Thoracic aorta (tissue), 2 donors: ENCODE data around the gene GPX1. TPM values are rescaled to one million over a fixed set of nuclear protein-coding genes. Genes with fewer than 3 reads are reported as not detected.
"Not testable (repeated sequence)": the region's sequence is repeated elsewhere in the genome, so short reads cannot be mapped to it uniquely, and the experiment has no call there.

Experiments
- ATAC-seq: fragments of 150-250 bp; one replicate; pipeline ENCODE4 v1.8.0; 2017; ENCODE audit warnings: low read depth; ENCODE audit not compliant: insufficient number of reproducible peaks, low FRiP score
- DNase-seq: peaks from one replicate; pipeline ENCODE4 v3.0.0-alpha.2; 2020; ENCODE audit warnings: low spot score
- H3K27ac ChIP-seq, 2 donors: fragments of 200-600 bp; sonication (generic); 1 replicate in 1 of 2; 2 replicates in 1 of 2; pipeline ENCODE4 v1.5.1; 2016; ENCODE audit warnings: mild to moderate bottlenecking in 2 of 2, moderate library complexity in 2 of 2
- H3K27me3 ChIP-seq: fragments of 200-600 bp; sonication (generic); replicated peaks from 2 replicates; pipeline ENCODE4 v1.6.0; 2016; ENCODE audit warnings: mild to moderate bottlenecking; ENCODE audit not compliant: insufficient read depth
- H3K36me3 ChIP-seq: fragments of 200-600 bp; sonication (generic); one replicate; pipeline ENCODE4 v1.5.1; 2016
- H3K4me1 ChIP-seq, 2 donors: fragments of 200-600 bp; sonication (generic); 1 replicate in 1 of 2; 2 replicates in 1 of 2; pipeline versions ENCODE4 v1.5.1 to v1.6.0; 2016; ENCODE audit warnings: low read depth in 2 of 2, mild to moderate bottlenecking in 1 of 2; ENCODE audit not compliant: control insufficient read depth in 1 of 2
- H3K4me3 ChIP-seq: fragments of 200-600 bp; sonication (generic); 2 replicates; pipeline ENCODE4 v1.5.1; 2016; ENCODE audit warnings: mild to moderate bottlenecking
- H3K9me3 ChIP-seq: fragments of 200-600 bp; sonication (generic); 2 replicates; pipeline ENCODE4 v1.5.1; 2016
- CTCF ChIP-seq: fragments of 200-600 bp; sonication (generic); IDR thresholded peaks from one replicate; pipeline ENCODE4 v1.5.1; 2019; ENCODE audit warnings: antibody characterized with exemption
- total RNA-seq, 2 donors: library from RNA; depleted of rRNA; stranded (reverse); fragments of >200 nt; gene quantifications; one replicate each; pipeline versions ENCODE4 v1.1.0 to v1.2.3, GENCODE V29; 2016

GPX1 gene
- total RNA-seq: 100 to 1,000 TPM; 187 to 319 TPM

- no peak for TF ChIP-seq CTCF
- Histone ChIP-seq H3K36me3 (peaks cover 35% of the 10 kb centered on the region), H3K27ac (peak within 1 kb of the TSS; percentile 89 to 96), H3K4me3 (peak within 1 kb of the TSS; percentile 89), H3K4me1 (peaks cover 8 to 39% of the 10 kb centered on the region in 2 donors), H3K27me3 (no peaks in the 10 kb centered on the region), H3K9me3 (no peaks in the 10 kb centered on the region)
- peak; percentile 80 for DNase-seq
- peak; percentile 84 for ATAC-seq
These were observed at the start of gene GPX1 for GRCh38 chr3:49358217-49358883. Gene GPX1, minus strand, starts transcription at chr3:49358353. Its CDS starts 75 bp downstream, at chr3:49358278.

- no peak for TF ChIP-seq CTCF
- no peaks in the 10 kb centered on the region for H3K36me3 ChIP-seq
These were observed 48.7 kb upstream of the GPX1 start for GRCh38 chr3:49406571-49407565.

GRCh38 chr3:49405570-49405969, 47.4 kb upstream of the GPX1 start:
- not testable (repeated sequence) for H3K9me3 ChIP-seq, DNase-seq, H3K27me3 ChIP-seq, H3K36me3 ChIP-seq, H3K4me3 ChIP-seq, ATAC-seq
- Histone ChIP-seq H3K27ac (peak overlapping the region; percentile 41 to 50), H3K4me1 (peaks cover 61 to 76% of the 10 kb centered on the region in 2 donors)

More at GRCh38 chr3:49406571-49407565, 48.7 kb upstream of the GPX1 start:
- no peaks in the 10 kb centered on the region for H3K9me3 ChIP-seq
- peak overlapping the region; percentile 38 for H3K4me3 ChIP-seq
- H3K27ac ChIP-seq: peak overlapping the region; percentile 8 to 50
- H3K27me3 ChIP-seq: no peaks in the 10 kb centered on the region
- ATAC-seq (no peak), DNase-seq (no peak)
- H3K4me1 ChIP-seq: peaks cover 56 to 75% of the 10 kb centered on the region in 2 donors

- no peak for TF ChIP-seq CTCF
- no peaks in the 10 kb centered on the region for H3K9me3 ChIP-seq
- no peak for DNase-seq
- ATAC-seq: no peak
- H3K4me1 ChIP-seq: peaks cover 48 to 74% of the 10 kb centered on the region in 2 donors
- no peak overlapping the region for H3K27ac ChIP-seq
- no peak overlapping the region for H3K4me3 ChIP-seq
- H3K27me3 ChIP-seq: no peaks in the 10 kb centered on the region
- no peaks in the 10 kb centered on the region for H3K36me3 ChIP-seq
These were observed 45.7 kb upstream of the GPX1 start for GRCh38 chr3:49403891-49404290.

GRCh38 chr3:49401766-49402165, 43.6 kb upstream of the GPX1 start:
- Histone ChIP-seq H3K4me3 (no peak overlapping the region), H3K4me1 (peaks cover 41 to 72% of the 10 kb centered on the region in 2 donors), H3K27ac (no peak overlapping the region), H3K27me3 (no peaks in the 10 kb centered on the region), H3K9me3 (no peaks in the 10 kb centered on the region), H3K36me3 (no peaks in the 10 kb centered on the region)
- no peak for TF ChIP-seq CTCF
- DNase-seq (no peak), ATAC-seq (no peak)
